Dedifferentiated amniotic fluid mesenchymal stem cell (primary cell): ENCODE results near the gene ENG.
"Not testable (repeated sequence)": the region's sequence is repeated elsewhere in the genome, so short reads cannot be mapped to it uniquely, and the experiment has no call there.

Experiments
- DNase-seq: peaks from one replicate; pipeline ENCODE4 v3.0.0-alpha.2; 2016; ENCODE audit errors: extremely low spot score

The ENG gene

DNA sequence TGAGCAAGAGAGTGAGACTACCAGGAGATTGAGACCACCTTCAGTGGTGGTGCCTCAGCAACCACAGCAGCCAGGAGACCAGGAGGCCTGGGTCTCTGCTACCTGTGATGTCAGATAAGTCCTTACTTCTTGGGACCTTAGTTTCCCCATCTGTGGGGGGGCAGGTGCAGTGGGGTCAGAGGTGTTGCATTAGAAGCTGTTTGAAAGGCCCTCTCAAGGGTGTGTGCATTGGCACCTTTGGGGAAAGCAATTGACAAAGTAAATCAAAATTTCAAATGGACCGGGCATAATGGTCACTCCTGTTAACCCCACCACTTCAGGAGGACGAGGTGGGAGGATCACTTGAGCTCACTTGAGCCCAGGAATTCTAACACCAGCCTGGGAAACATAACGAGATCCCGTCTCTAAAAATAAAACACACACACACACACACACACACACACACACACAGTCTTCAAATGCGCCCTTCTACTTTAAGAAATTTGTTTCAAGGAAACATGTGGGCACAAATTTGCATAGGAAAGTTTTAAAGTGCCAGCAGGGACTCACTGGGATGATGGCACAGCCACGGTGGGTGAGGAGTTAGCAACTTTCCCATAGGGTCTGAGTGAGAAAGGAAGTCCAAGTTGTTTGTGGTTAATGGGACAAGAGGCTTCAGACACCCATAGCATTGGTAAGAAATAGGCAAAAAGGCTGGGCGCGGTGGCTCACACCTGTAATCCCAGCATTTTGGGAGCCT, 24.4 kb upstream of the ENG start:
- DNase-seq: no peak

DNA sequence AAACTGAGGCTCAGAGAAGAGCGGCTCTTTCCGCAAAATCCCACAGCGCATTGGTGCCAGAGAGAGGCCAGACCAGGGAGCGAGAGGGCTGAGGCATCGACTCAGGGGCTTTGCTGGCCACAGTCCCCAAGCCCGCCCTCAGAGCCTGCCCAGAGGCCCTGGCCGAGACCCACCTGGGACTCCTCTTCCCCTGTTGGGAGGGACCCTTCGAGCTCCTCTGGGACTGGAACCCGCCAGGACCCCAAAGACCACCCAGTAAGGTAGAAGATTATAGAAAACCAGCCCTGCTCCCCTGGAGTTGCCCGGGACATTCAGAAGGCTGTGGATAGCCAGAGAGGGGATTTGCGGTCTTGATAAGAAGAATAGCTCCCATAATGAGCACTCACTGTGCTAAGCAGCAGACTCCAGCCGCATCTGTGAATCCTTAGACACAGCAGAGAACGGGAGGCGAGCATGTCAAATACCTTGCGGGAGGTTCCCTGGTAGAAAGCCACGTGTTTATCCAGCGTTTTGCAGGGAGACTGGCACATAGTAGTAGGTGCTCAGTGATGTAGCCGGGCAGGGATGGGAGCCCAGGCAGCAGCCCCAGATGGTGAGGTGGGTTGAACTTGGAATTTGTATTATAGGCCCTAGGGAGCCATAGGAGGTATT, 23.7 kb upstream of the ENG start:
- no peak for DNase-seq

DNA sequence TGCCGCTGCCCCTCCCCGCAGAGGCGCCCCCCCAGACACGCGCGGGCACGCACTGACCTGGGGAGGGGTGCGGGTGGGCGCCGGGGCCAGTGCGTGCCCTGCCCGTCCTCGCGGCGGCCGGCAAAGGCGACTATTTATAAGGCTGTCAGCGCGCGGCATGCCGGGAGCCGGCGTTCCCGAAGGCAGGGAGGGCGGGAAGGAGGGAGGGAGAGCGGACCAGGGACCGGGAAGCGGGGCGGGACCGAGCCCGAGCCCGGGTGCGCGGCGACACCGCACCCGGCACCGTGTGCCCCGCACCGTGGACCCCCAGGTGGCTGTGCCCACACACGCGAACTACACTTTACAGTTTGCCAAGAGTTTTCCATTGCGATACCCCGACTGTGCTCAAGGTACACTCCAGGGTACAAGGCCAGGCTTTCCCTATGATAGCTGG, 23.1 kb upstream of the ENG start, which contains the start of gene AK1:
Gene AK1 (minus strand): TSS at position 110 of the 433 bp plus-strand sequence. CDS start 3,058 bp downstream, outside the sequence.
- peak; percentile 39 for DNase-seq

DNA sequence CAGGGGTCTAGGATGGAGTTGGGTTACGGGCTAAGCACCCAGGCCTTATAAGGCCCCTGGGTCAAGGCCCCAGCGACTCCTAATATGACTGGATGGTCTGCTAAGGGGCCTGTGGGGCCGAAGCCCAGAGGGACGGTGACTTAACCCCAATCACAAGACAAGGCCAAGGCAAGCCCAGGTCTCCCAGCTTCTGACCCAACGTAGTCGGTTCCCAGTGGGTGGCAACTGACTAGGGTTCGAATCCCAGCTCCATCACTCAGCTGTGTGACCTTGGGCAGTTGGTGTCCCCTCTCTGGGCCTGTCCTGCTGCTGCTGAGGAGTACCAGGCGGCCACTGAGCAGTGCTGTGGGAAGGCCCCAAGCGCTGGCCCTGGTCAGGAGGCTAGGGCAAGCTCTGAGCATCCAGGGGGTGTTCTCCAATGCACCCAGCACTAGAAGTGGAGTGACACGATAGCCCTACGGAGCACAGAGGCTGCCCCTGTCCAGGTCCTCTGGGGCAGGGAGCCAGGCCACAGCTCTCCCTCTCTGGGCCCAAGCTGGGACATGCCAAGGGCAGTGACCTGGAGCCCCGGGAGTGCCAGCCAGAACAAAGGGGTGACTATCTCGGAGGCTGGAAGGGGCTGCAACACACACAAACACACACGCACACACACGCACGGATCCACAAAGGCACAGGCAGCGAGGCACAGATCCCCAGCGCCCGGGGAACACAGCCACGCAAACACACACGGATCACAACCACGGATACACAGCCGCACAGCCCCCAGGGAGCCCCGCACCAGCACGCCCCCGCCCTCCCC, 22.5 kb upstream of the ENG start:
- DNase-seq: no peak

DNA sequence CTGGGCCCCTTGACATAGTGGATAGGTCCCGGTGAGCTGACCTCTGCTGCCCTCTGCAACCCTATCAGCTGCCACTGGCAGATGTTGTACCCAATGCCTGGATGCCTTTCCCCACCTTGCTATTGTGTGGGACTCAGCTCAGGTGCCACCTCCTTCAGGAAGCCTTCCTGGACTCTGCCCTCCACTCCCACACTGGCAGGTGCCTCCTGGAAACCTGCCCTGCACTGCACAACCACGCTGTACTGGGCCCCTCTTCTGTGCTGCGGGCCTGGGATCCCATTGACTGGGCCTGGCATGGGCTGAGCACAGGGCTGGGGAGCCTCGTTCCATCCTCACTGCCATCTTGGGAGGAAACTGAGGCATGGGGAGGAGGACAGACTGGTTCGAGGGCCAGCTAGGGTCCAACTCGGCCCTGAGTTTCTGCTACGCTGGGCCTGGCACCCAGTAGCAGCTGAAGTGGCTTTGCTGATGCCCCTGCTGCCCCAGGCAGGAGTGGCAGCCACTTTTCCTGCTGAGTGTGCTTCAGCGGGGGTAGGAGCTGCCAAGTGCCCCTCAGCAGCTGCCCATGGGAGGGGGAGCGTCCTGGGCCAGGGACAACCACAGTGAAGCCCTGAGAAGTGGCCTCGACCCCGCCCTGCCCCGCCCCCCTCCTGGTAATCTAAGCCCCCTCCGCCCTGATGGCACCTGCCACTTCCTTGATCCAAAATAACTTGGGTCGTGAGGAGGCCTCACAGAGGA, 21.7 kb upstream of the ENG start:
- DNase-seq: no peak

DNA sequence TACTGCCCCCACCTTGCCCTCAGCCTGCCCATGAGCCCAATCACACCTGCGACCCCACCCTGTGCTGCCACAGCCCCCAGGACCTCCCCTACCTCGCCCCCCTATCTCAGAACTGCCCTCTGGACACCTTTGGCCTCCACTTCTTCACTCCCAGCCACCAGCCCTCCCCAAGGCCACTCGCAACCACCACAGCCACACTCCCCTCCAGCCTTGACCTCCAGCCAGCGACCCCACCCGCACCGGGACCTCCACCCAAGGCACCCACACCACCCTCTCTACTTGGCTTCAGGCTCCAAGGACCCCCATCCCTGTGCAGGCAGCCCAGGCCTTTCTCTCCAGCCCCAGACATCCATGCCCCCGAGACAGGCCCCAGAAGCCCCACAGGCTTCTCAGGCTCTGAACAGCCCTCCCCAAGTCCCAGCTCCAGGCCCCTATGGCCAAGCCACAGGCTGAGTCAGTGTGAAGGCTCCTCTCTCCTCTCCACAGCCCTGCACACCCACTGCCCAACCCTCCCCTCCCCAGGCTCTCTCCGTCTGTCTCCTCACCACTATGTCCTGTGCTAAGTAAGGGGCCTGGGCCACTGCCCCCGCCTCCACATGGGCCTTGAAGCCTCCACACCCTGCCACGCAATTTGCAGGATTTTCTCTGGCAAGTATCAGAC, 21.0 kb upstream of the ENG start:
- peak; percentile 59 for DNase-seq

DNA sequence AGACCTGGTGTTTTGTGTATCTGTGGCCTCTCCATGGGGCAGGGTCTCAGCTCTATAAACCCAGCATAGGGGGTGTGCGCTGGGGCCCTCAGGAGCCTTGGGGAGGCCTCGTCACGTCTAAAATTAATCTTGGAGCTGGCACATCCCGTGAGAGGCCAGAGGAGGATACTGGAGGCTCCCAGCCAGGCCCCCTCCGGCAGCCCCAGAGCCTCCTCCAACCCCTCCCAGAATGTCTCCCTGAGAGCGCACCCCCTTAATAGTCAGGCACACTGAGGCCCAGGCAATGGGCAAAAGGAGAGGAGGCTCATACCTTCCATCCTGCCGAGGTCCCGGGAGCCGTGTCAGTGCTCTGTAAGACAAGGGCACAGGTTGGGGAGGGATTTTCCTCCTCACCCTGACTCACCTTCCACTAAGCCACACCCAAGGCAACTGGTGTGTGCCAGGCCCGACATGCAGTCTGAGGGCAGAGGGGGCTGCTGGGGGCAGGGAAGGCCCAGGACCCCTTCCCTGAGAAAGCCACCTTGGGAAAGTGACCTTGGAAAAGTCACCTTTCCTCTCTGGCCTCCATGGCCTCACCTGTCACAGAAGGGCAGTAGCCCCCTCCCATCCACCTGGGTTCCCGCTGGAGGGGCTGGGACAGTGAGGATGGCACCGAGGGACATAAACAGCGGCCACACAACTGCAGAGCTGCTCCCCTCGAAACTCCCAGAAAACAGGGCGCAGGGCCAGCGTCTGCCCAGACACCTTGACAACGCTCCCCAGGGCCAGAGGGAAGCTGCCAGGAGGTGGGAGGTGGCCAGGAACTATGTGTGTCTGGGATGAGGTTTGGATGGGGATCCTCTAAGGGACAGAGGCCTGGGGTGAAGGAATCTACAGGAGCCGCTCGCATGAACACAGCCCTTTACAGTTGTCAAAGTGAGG, 20.1 kb upstream of the ENG start:
- no peak for DNase-seq

DNA sequence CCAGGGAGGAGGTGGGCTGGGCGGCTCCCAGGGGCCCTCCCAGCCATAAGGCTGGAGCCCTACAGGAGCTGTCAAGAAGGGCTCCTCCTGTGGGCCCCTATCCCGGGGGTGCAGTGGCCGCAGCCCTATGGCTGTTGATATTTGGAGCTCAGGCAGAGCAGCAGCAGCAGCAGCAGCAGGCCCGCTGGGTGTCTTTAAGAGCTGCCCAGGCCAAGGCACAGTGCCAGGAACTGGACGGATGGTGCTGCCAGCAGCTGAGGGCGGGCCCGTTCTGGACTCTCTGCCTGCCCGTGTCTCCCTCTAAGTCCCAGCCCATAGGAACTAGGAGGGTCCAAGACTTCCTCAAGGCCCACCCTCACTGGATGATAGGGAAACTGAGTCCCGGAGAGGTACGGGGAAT, 19.4 kb upstream of the ENG start:
- no peak for DNase-seq

DNA sequence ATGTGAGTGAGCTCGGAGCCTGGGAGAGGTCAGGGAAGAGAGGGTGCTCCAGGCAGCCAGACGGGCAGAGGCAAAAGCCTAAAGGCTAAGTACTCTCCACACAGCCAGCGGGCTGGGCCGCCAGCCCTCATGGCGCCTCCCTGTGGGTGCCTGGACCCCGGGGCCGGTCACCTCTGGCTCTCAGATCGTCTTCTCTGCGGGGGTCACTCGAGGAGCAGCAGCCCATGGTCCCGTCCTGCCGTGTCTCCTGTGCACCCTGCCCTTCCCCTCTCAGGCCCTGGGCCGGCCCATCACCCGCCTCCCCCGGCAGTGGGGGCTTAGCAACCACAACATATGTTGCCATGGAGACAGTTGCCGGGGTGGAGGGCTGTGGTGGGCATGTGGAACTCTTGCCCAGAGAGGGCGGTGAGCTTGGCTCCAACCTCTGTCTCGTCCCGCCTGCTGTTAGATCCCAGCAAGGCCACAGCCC, 18.8 kb upstream of the ENG start:
- no peak for DNase-seq

DNA sequence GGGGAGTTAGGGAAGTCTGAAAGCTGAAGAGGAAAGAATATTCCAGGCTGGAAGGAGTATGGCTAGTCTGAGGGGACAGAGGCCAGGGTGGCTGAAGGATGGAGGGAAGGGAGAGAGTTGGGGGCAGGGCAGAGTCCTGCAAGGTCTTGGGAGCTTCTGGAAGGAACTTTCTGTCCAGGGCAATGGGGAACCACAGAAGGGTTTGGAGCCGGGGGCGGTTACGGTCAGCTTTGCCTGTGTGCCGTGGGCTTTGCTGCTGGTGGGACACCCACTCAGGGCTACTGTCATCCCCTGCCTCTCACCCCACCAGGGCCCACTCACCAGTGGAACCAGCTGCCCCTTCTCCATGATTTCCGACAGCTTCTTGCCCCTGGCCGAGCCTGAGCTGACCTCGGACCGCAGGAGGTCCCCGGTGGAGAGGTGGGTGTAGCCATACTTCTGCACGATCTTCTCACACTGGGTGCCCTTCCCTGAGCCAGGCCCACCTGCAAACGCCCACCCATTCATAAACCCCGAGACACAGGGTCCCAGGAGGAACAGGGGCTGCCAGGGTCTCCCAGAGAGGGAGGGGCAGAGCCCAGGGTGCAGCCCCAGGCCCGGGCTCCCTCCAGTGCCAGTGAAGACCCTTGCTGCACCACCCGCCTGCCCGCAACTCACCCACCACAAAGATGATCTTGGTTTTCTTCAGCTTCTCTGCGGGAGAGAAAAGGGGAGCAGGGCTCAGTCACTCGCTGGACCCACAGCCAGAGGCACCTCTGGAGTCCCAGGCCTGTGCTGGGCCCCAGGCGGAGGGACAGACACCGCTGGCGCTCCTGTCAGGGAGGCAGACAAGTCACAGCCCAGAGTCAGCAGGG, 18.1 kb upstream of the ENG start:
- DNase-seq: no peak

DNA sequence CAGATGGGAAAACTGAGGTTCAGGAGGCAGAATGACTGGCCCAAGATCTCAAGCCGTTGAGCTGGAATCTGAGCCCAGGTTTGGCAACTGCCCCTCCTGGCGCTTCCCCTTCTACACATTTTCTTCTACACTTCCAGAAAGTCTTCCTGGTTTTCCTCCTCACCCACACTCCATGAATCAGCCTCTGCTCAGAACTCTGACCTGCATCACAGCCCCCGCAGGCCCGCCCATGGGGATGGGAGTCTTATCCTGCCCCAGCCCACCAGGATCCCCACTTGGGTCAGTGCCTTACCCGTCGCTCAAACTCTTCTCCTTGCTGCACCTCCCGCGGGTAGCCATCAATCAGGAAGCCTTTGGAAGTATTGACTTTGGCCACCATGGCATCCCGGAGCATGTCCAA, 17.1 kb upstream of the ENG start:
- DNase-seq: no peak

DNA sequence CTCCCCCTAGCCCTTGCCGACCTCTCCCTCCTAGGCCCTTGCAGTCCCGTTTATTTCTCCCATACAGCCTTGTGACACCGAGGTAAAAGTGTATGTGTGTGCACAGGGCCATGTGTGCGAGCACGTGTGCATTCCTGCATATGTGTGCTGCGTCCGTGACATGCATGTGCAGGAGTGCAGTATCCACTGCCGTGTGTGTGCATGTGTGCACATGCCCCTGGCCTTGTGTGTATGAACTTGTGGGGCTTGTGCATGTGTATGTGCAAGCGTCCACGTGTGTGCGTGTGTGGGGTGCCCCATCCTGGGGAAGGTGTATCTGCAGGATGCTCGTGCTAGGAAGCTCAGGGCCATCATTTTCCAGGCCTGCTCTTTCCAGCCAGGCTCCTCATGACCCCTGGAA, 16.4 kb upstream of the ENG start:
- no peak for DNase-seq

DNA sequence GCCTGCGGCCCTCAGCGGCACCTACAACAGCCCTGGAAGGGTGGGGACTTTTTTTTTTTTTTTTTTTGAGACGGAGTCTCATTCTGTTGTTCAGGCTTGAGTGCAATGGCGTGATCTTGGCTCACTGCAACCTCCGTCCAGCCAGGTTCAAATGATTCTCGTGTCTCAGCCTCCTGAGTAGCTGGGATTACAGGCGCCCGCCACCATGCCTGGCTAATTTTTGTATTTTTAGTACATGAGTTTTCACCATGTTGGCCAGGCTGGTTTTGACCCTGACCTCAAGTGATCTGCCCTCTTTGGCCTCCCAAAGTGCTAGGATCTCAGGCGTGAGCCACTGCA, 15.7 kb upstream of the ENG start:
- not testable (repeated sequence) for DNase-seq

DNA sequence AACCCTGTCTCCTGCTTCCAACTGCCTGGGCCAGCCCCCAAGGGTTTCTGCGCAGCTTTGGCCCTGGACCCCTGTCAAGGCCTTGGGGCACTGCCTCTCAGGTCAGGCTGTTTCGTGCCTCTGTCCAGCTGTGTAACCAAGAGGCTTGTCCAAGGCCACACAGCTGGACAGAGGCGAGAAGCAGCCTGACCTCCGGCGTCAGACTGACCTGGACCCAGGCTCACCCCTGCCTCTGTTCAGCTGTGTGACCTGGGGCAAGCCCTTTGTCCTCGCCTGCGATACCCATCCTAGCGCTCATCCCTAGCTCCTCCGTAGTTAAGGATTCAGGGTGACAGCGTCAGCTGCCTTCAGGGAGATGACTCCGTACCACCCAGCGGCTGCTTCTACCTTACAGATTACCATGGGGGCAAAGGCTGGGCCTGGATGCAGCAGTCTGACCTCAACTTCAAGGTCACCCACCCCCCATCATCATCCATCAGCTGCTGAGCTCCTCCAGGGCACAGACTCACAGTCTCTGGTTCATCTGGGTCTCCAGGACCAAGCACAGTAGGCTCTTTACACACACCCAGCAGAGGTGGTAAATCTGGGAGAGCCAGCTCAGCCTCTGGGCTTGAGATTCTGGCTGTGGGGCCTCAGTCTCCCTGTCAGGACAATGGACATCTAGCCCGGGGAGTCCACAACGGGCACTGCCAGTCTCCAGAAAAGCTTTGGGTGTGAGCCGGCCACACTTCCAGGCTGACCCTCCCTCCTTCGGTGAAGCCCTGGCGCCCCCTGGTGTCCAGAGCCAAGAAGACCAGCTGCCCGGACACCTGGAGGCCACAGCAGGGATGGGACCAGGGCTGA, 15.1 kb upstream of the ENG start:
- peak; percentile 68 for DNase-seq

DNA sequence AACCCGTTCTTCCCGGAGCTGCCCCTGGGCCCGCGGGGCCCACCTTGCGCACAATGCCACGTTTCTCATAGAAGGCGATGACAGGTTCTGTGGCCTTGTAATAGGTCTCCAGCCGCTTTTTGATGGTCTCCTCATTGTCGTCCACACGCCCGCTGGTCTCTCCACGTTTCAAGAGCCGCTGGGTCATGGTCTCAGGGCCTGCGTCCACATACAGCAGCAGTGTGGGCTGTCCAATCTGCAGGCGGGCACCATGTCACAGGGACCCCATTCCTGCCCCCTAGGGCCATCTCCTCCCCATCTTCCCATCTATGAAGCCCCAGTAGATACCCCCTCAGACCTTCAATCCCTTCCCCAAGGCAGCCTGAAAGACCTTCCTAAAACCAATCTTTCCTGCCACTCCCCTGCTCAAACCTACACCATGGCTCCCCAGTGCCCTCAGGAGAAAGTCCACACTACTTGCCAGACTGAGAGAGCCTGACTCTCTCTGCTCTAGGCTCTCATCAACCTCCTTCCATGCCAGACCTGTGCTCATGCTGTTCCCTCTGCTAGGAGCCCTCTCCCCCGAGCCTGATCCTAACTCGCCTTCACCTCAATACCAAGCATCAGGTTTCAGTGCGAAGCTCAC, 13.9 kb upstream of the ENG start:
- DNase-seq: no peak

DNA sequence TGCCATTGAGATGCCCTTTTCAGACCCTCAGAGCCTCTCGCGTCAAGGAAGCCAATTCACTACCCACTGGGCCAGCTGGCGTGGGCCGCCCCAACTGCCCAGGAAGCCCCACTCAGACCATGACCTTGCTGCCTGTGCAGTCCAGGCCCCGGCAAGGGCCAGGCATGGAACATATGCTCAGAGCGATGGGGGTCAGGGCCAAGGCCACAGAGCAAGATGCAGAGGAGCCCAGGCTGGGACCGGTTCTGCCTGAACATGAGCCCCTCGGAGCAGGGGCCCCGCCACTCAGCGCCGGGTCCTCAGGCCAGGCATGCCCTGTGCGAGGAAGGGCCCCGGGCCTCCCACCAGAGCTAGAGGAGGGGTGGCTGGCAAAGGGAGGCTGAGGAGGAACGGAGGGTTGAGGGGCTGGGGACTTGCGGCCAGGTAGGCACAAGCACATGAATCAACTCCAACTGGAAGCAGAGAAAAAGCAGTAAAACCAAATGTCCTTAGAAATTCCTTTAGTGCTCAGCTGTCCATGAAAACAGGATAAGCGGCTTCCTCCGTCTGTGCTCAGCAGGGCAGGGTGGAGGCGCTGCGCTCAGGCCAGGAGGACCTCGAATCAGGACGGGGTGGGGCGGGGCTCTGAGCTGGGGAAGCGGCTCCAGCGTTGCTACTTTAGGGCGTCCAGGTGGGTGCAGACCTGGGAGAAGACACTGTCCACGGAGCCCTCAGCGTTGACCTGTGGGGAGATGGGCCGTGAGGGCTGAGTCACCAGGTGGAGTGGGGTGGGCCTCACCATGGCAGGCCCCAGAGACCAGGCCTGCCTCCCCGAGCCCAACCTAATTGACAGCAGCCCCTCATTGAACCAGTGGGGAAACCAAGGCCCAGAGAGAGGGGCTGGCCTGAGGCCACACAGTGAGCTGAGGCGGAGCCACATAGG, 13.2 kb upstream of the ENG start:
- DNase-seq: no peak

DNA sequence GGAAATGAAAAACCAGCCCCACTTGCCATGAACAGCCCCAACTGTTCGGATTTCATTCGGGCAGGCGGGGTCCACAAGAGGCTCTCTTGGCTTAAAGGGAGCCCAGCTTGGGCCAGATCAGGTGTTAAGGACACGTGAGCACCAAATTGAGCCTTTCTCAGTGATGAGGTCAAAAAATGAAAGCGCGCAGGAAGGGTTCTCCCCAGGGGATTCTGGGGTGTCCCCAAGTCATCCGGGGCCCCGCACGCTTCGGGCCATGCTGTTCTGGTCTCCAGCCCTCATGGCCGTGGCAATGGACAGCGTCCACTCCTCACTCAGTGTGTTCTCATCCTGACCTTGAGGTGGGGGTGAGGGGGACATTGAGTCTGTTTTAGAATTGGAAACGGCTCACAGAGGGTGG, 12.1 kb upstream of the ENG start:
- no peak for DNase-seq
